GM23248 (cell line): Measurements from ENCODE around the gene PRPF40B.

Source experiments
- EZH2 ChIP-seq: fragments of 200-600 bp; sonication (generic); IDR thresholded peaks from 2 replicates; pipeline ENCODE4 v1.6.1; 2018; ENCODE audit warnings: antibody characterized with exemption, mild to moderate bottlenecking; ENCODE audit not compliant: insufficient read depth, poor library complexity, severe bottlenecking
- EZH2phosphoT487 ChIP-seq: fragments of 200-600 bp; sonication (generic); IDR thresholded peaks from 2 replicates; pipeline ENCODE4 v1.6.1; 2018; ENCODE audit warnings: antibody characterized with exemption, moderate library complexity, mild to moderate bottlenecking, low read depth; ENCODE audit not compliant: insufficient read depth

DNA sequence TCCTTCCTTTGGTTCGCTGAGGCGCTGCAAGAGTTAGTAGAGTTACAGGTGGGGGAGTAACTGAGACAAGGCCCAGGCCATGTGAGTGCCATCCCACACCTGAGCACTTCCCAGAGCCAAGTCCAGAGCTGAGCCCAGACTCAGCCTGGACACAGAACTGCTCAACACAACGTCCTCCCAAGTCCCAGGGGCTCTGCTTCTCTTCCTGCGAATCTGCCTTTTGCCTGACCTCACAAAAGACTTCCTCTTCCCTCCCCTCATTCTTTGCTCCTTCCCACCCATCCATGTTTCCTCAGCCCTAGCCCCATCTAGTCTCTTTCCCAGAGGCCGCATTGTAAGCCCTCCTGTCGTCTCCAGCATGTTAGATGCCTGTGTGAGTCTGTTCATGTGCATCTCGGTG lies 38.8 kb upstream of the PRPF40B start:
- TF ChIP-seq EZH2 (no peak), EZH2phosphoT487 (no peak)
